K562 (cell line): ENCODE results near the gene TRMT1. TPM values are rescaled to one million over a fixed set of nuclear protein-coding genes. Genes with fewer than 3 reads are reported as not detected.

Experiments used
- CREM ChIP-seq: IDR thresholded peaks from 2 replicates; pipeline ENCODE4 v1.6.1; 2014; ENCODE audit warnings: antibody characterized with exemption, low read depth
- DIDO1 ChIP-seq: fragments of 450-650 bp; IDR thresholded peaks from 2 replicates; pipeline ENCODE4 v1.6.1; 2016; ENCODE audit warnings: low read depth, missing biosample characterization, missing genetic modification characterization
- EZH2 ChIP-seq: IDR thresholded peaks from 2 replicates; pipeline ENCODE4 v1.6.1; 2012; ENCODE audit warnings: low read depth, mild to moderate bottlenecking, inconsistent platforms, low read length, borderline replicate concordance
- GATA2 ChIP-seq: sonication (generic); formaldehyde crosslinking; IDR thresholded peaks from 2 replicates; pipeline ENCODE4 v1.4.0; 2020; ENCODE audit warnings: mild to moderate bottlenecking, missing genetic modification reagents
- HDAC6 ChIP-seq: IDR thresholded peaks from 2 replicates; pipeline ENCODE4 v1.6.1; 2012; ENCODE audit warnings: low read depth, mild to moderate bottlenecking, control low read depth, inconsistent platforms, low read length, moderate library complexity
- HNRNPH1 ChIP-seq: fragments of 200-400 bp; formaldehyde crosslinking; optimal IDR thresholded peaks from 2 replicates; pipeline ENCODE3; 2017; ENCODE audit warnings: low read depth, mild to moderate bottlenecking, low read length, moderate library complexity
- MTF1 ChIP-seq: fragments of 250-450 bp; sonication (Bioruptor Pico); IDR thresholded peaks from 2 replicates; pipeline ENCODE4 v1.9.0; 2021; ENCODE audit warnings: moderate library complexity, mild to moderate bottlenecking, inconsistent platforms, borderline replicate concordance
- PCBP1 ChIP-seq: fragments of 200-400 bp; formaldehyde crosslinking; IDR thresholded peaks from 2 replicates; pipeline ENCODE4 v1.6.1; 2018; ENCODE audit warnings: mild to moderate bottlenecking, low read depth, low read length; ENCODE audit not compliant: poor library complexity, severe bottlenecking
- PYGO2 ChIP-seq: fragments of 450-650 bp; IDR thresholded peaks from 2 replicates; pipeline ENCODE4 v1.6.1; 2016; ENCODE audit warnings: mild to moderate bottlenecking, missing genetic modification characterization, moderate library complexity, missing compliant biosample characterization
- SMC3 ChIP-seq: conservative IDR thresholded peaks from 2 replicates; pipeline ENCODE4 v1.6.1; 2011; ENCODE audit warnings: low read depth, low read length, improper control_type of control experiment; ENCODE audit not compliant: insufficient read depth
- TBP ChIP-seq: optimal IDR thresholded peaks from 2 replicates; pipeline ENCODE3; 2011; ENCODE audit warnings: low read depth, low read length, improper control_type of control experiment
- TEAD4 ChIP-seq, 2 experiments: sonication (generic) in 1 of 2; formaldehyde crosslinking in 1 of 2; IDR thresholded peaks; 2 replicates each; pipeline versions ENCODE4 v1.6.1 to v1.8.0; 2012 to 2022; ENCODE audit warnings: borderline replicate concordance in 1 of 2, inconsistent platforms in 1 of 2, low read length in 1 of 2, mild to moderate bottlenecking in 1 of 2, missing genetic modification reagents in 1 of 2
- TOE1 ChIP-seq, 2 experiments: fragments of 450-650 bp in 1 of 2; sonication (generic) in 1 of 2; formaldehyde crosslinking in 1 of 2; IDR thresholded peaks; 2 replicates each; pipeline versions ENCODE4 v1.7.1 to v1.8.0; 2016 to 2022; ENCODE audit warnings: borderline replicate concordance in 2 of 2, mild to moderate bottlenecking in 2 of 2, antibody characterized with exemption in 1 of 2, inconsistent platforms in 1 of 2, low read depth in 1 of 2, missing genetic modification reagents in 1 of 2, moderate library complexity in 1 of 2
- YY1 ChIP-seq, 3 experiments: IDR thresholded peaks; 2 replicates each; pipeline ENCODE4 v1.6.1; 2011; ENCODE audit warnings: low read length in 2 of 3, mild to moderate bottlenecking in 2 of 3, moderate library complexity in 2 of 3, borderline replicate concordance in 1 of 3, control low read depth in 1 of 3, low read depth in 1 of 3; ENCODE audit not compliant: insufficient read depth in 3 of 3, insufficient replicate concordance in 2 of 3, control insufficient read depth in 1 of 3, insufficient read length in 1 of 3; ENCODE audit errors: extremely low read depth in 1 of 3
- ZEB2 ChIP-seq: fragments of 450-650 bp; IDR thresholded peaks from 2 replicates; pipeline ENCODE4 v1.6.1; 2016
- ZKSCAN1 ChIP-seq: fragments of 150-350 bp; IDR thresholded peaks from 2 replicates; pipeline ENCODE4 v1.6.1; 2016; ENCODE audit warnings: low read depth, low read length
- ZNF174 ChIP-seq: fragments of 250-450 bp; sonication (Bioruptor Pico); IDR thresholded peaks from 2 replicates; pipeline ENCODE4 v1.4.0; 2020; ENCODE audit warnings: mild to moderate bottlenecking
- ZNF324 ChIP-seq: fragments of 250-450 bp; sonication (Bioruptor Pico); IDR thresholded peaks from 2 replicates; pipeline ENCODE4 v1.4.0; 2020; ENCODE audit warnings: mild to moderate bottlenecking
- polyA plus RNA-seq, 8 experiments: library from polyadenylated mRNA; depleted of rRNA in 4 of 8; stranded (reverse) in 5 of 8; unstranded in 3 of 8; fragments of >200 nt; fragmentation: Nextera tagmentation in 2 of 8; fragmentation: Illumina TruSeq in 1 of 8; extraction: Ambion mirVana in 2 of 8; extraction: Trizol in 1 of 8; gene quantifications; 2 replicates each; pipeline versions ENCODE4 v1.2.1 to v1.2.3, GENCODE V29; 2011 to 2014; ENCODE audit warnings: inconsistent platforms in 1 of 8, missing spikeins in 1 of 8
- total RNA-seq, 7 experiments: library from RNA; depleted of rRNA in 6 of 7; stranded (reverse); fragments of >200 nt in 6 of 7; fragmentation: Illumina TruSeq in 2 of 7; extraction: Trizol in 2 of 7; gene quantifications; 2 replicates each; pipeline versions ENCODE4 v1.2.1 to v1.2.3, GENCODE V29; 2011 to 2021; ENCODE audit warnings: low replicate concordance in 1 of 7
- TF ChIP-seq, protein P1 (sequence below): fragments of 450-650 bp; conservative IDR thresholded peaks from 2 replicates; pipeline ENCODE4 v1.6.1; 2016; ENCODE audit warnings: missing genetic modification characterization, low read depth, mild to moderate bottlenecking, missing compliant biosample characterization, moderate library complexity
- TF ChIP-seq, protein P2 (sequence below): fragments of 450-650 bp; formaldehyde crosslinking; IDR thresholded peaks from 2 replicates; pipeline ENCODE4 v1.4.0; 2020; ENCODE audit warnings: mild to moderate bottlenecking, moderate library complexity

The TRMT1 gene
- total and polyA plus RNA-seq, 9 of the 15 experiments (the other 6 are each of a cell fraction or from before 2014, with no cell fraction given): 5.8 to 158 (median 54.3) TPM

DNA sequence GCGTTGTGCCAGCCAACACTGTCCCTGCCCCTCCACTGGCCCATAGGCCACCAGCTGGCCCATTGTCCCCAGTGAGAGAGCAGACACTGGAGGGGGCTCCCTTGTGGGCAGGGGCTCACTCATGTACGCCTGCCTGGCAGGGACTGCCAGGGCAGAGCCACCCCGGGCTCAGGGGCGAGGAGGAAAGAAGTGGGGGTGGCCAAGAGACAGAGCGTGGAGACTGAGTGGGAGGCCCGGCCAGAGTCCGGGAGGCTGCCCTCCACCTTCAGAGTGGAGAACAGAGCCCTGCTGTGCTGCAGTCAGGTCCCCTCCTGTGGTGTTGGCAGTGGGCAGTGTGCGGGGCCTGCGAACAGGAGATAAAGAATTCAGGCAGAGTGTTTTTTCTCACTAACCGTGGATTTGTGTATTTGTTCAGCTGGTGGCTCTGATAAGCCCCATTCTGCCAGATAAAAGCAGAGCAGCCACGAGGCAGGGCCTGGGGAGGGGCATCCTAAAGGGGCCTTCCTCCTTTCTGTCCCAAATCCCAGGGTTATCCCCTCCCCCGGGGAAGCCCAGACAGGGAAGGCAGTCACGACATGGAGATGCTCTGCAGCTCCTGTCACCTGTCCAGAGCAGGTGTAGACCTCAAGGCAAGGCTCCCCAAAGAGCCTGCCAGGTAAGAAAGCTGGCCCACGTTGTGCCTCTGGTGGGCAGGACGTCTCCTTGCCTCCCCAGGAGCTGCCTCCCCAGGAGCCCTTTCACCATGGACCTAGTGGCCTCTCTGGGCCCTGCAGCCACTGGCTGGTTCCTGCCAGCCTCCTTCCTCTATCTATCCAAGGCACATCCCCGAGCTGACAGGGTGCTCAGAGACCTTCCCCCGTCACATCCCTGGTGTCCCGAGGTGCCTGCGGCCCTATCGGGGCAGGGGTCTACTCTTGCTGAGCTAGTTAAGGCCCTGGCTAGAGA, 46.9 kb downstream of the TRMT1 start (continued):
- TF ChIP-seq ZKSCAN1 (peak; percentile 59; the same call in 1 of the 2 replicates), EZH2 (no peak), DIDO1 (tag) (no peak), ZNF324 (CRISPR knock-in tag) (no peak), TEAD4 (IDR thresholded peaks at IDR 0.05; ENCODE audit: low read length) (peak; percentile 98), TEAD4 (CRISPR knock-in tag; IDR thresholded peaks at IDR 0.05; ENCODE audit: borderline replicate concordance) (no peak), GATA2 (CRISPR knock-in tag) (peak; percentile 95), TOE1 (IDR thresholded peaks at IDR 0.05; ENCODE audit: borderline replicate concordance) (peak; percentile 79), TOE1 (CRISPR knock-in tag; IDR thresholded peaks at IDR 0.05; ENCODE audit: borderline replicate concordance, low read depth) (no peak), TBP (no peak), HNRNPH1 (no peak), SMC3 (0 out of 2 replicates have a peak, but pooled peaks have one; percentile 5), ZEB2 (peak; percentile 85), HDAC6 (no peak), PYGO2 (tag) (peak; percentile 83), MTF1 (CRISPR knock-in tag) (no peak), CREM (peak; percentile 65), PCBP1 (no peak), ZNF174 (no peak), YY1 (IDR thresholded peaks at IDR 0.05; ENCODE audit: borderline replicate concordance in 1 of 3, control insufficient read depth in 1 of 3, extremely low read depth in 1 of 3, insufficient read depth in 3 of 3, insufficient read length in 1 of 3, insufficient replicate concordance in 2 of 3, low read depth in 1 of 3, low read length in 2 of 3) (no peak)
- TF ChIP-seq, protein P1, sequence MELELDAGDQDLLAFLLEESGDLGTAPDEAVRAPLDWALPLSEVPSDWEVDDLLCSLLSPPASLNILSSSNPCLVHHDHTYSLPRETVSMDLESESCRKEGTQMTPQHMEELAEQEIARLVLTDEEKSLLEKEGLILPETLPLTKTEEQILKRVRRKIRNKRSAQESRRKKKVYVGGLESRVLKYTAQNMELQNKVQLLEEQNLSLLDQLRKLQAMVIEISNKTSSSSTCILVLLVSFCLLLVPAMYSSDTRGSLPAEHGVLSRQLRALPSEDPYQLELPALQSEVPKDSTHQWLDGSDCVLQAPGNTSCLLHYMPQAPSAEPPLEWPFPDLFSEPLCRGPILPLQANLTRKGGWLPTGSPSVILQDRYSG (tag): no peak; the same call in 1 of the 2 replicates
- TF ChIP-seq, protein P2, sequence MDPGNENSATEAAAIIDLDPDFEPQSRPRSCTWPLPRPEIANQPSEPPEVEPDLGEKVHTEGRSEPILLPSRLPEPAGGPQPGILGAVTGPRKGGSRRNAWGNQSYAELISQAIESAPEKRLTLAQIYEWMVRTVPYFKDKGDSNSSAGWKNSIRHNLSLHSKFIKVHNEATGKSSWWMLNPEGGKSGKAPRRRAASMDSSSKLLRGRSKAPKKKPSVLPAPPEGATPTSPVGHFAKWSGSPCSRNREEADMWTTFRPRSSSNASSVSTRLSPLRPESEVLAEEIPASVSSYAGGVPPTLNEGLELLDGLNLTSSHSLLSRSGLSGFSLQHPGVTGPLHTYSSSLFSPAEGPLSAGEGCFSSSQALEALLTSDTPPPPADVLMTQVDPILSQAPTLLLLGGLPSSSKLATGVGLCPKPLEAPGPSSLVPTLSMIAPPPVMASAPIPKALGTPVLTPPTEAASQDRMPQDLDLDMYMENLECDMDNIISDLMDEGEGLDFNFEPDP (CRISPR knock-in tag): no peak
